ENCODE data around the gene RNF38.

DNA sequence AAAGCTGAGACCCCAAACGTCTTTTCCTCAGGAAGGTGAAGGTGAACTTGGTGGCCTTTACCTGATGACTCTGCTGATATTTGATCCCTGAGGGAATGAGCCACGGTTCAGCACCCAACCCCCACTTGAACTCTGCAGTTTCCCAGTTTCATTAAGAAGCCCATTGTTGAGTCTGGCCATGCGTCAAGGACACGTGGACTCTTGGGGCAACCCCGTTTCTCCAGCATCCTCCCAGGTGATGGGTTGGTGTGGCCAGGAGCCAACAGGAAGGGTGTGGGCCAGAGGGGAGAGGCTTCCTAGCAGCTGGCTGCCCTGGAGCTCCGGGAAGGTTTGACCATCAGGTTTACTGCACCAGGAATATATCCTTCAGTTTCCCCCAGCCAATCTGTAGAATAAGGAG lies 82.3 kb downstream of the RNF38 start:
- TF ChIP-seq CTCF (IDR thresholded peaks at IDR 0.05) (no peak), POLR2A (IDR thresholded peaks at IDR 0.05) (no peak), POLR2AphosphoS5 (IDR thresholded peaks at IDR 0.05; ENCODE audit: insufficient read depth in 1 of 2, low read depth in 1 of 2) (no peak)

Measured in vagina (tissue), 2 donors.